Measurements from ENCODE around the gene TRIM41.

DNA sequence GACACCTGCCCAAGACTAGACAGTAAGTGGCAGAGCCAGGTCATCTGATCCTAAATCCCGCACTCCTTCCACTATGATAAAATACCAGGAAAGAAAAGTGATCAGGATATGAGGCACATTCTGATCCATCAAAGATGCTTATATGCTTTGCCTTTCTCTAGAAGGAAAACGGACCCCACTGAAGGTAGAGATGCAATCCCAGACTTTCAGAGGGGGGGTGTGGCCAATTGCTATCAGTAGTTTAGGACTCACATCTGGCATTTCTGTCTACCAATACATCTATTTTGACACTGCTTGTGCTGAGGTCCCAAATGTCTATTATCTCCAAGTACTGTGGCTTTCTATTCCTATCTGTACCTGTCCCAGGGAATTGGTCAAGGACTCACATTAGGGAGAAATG, 36.2 kb downstream of the TRIM41 start:
- no peak for TF ChIP-seq EZH2 (IDR thresholded peaks at IDR 0.05; ENCODE audit: low read depth)
- TF ChIP-seq, protein P1, sequence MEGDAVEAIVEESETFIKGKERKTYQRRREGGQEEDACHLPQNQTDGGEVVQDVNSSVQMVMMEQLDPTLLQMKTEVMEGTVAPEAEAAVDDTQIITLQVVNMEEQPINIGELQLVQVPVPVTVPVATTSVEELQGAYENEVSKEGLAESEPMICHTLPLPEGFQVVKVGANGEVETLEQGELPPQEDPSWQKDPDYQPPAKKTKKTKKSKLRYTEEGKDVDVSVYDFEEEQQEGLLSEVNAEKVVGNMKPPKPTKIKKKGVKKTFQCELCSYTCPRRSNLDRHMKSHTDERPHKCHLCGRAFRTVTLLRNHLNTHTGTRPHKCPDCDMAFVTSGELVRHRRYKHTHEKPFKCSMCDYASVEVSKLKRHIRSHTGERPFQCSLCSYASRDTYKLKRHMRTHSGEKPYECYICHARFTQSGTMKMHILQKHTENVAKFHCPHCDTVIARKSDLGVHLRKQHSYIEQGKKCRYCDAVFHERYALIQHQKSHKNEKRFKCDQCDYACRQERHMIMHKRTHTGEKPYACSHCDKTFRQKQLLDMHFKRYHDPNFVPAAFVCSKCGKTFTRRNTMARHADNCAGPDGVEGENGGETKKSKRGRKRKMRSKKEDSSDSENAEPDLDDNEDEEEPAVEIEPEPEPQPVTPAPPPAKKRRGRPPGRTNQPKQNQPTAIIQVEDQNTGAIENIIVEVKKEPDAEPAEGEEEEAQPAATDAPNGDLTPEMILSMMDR (conservative IDR thresholded peaks at IDR 0.05), result no peak
